A549 (cell line): ENCODE data around the gene IFI6. TPM values are rescaled to one million over a fixed set of nuclear protein-coding genes. Genes with fewer than 3 reads are reported as not detected.

ENCODE experiments used
- ATAC-seq, 2 experiments: fragments of 200-7000 bp in 1 of 2; fragments of >200 bp in 1 of 2; cut with Nextera tagmentation in 1 of 2; cut with Tn5 transposase in 1 of 2; 3 replicates each; pipeline versions ENCODE4 v1.8.0 to v1.9.1; 2018 to 2020; ENCODE audit warnings: mild to moderate bottlenecking in 1 of 2, moderate library complexity in 1 of 2
- CTCF ChIA-PET: fragments of 300-600 bp; sonication (Branson Sonifier 250); formaldehyde crosslinking; extraction: SDS; loops from one replicate; lab custom pipeline; 2021; ENCODE audit warnings: antibody characterized with exemption, inconsistent platforms; lab: Yijun Ruan, JAX
- POLR2A ChIA-PET: fragments of 350-600 bp; formaldehyde crosslinking; extraction: SDS; loops from one replicate; lab custom pipeline; 2021; ENCODE audit warnings: antibody characterized with exemption, inconsistent platforms; lab: Yijun Ruan, JAX
- DNase-seq, 2 experiments: peaks; one replicate each; pipeline versions ENCODE4 v3.0.0 to v3.0.0-alpha.2; 2011 to 2016; ENCODE audit warnings: low read depth in 1 of 2, low spot score in 1 of 2
- FAIRE-seq: peaks from 2 replicates; lab custom pipeline; 2011; peaks lifted over from hg19 to GRCh38; lab: Jason Lieb, UNC
- H3K27ac ChIP-seq, 2 experiments: fragments of >200 bp; sonication (Bioruptor Twin); formaldehyde crosslinking; 3 replicates each; pipeline ENCODE4 v1.5.1; 2016 to 2017
- H3K4me1 ChIP-seq: fragments of >200 bp; sonication (Bioruptor Twin); formaldehyde crosslinking; 3 replicates; pipeline ENCODE4 v1.6.1; 2016
- H3K4me2 ChIP-seq: fragments of >200 bp; sonication (Bioruptor Twin); formaldehyde crosslinking; 3 replicates; pipeline ENCODE4 v1.6.1; 2016
- H3K4me3 ChIP-seq: fragments of >200 bp; sonication (Bioruptor Twin); formaldehyde crosslinking; 3 replicates; pipeline ENCODE4 v1.5.1; 2016
- H3K9me3 ChIP-seq: fragments of >200 bp; sonication (Bioruptor Twin); formaldehyde crosslinking; 3 replicates; pipeline ENCODE4 v1.6.1; 2016
- CBX2 ChIP-seq: fragments of 200-600 bp; sonication (generic); IDR thresholded peaks from 2 replicates; pipeline ENCODE4 v1.6.1; 2016; ENCODE audit warnings: low read depth, mild to moderate bottlenecking, borderline replicate concordance
- CBX8 ChIP-seq: fragments of 200-600 bp; sonication (generic); IDR thresholded peaks from 2 replicates; pipeline ENCODE4 v1.6.1; 2016
- CEBPB ChIP-seq, 2 experiments: fragments of >200 bp in 1 of 2; sonication (Bioruptor Twin) in 1 of 2; formaldehyde crosslinking in 1 of 2; IDR thresholded peaks; 2 replicates each; pipeline ENCODE4 v1.6.1; 2012 to 2016
- ESRRA ChIP-seq: fragments of 150-350 bp; IDR thresholded peaks from 2 replicates; pipeline ENCODE4 v1.6.1; 2014; ENCODE audit warnings: mild to moderate bottlenecking, low read length, borderline replicate concordance
- FOSB ChIP-seq: fragments of 250-450 bp; sonication (Bioruptor Pico); IDR thresholded peaks from 2 replicates; pipeline ENCODE4 v1.5.0; 2020; ENCODE audit warnings: mild to moderate bottlenecking, moderate library complexity
- HDAC2 ChIP-seq: fragments of 200-600 bp; sonication (generic); IDR thresholded peaks from 2 replicates; pipeline ENCODE4 v1.6.1; 2016
- HOXB13 ChIP-seq: fragments of 250-450 bp; sonication (Bioruptor Pico); IDR thresholded peaks from 2 replicates; pipeline ENCODE4 v1.5.0; 2020; ENCODE audit warnings: low read depth, mild to moderate bottlenecking, moderate library complexity
- HOXB5 ChIP-seq: fragments of 250-450 bp; sonication (Bioruptor Pico); IDR thresholded peaks from 2 replicates; pipeline ENCODE4 v1.5.0; 2020; ENCODE audit warnings: mild to moderate bottlenecking, moderate library complexity
- JUN ChIP-seq, 2 experiments: fragments of >200 bp; sonication (Bioruptor Twin); formaldehyde crosslinking; IDR thresholded peaks; 2 replicates in 1 of 2; 3 replicates in 1 of 2; pipeline ENCODE4 v1.6.1; 2016 to 2017
- KDM5A ChIP-seq: fragments of 200-600 bp; sonication (generic); IDR thresholded peaks from 2 replicates; pipeline ENCODE4 v1.6.1; 2016; ENCODE audit warnings: antibody characterized with exemption, mild to moderate bottlenecking
- MAZ ChIP-seq: fragments of 150-350 bp; IDR thresholded peaks from 2 replicates; pipeline ENCODE4 v1.6.1; 2014; ENCODE audit warnings: antibody characterized with exemption, low read depth, low read length, borderline replicate concordance
- RARB ChIP-seq: fragments of 250-450 bp; sonication (Bioruptor Pico); IDR thresholded peaks from 2 replicates; pipeline ENCODE4 v1.8.0; 2021; ENCODE audit warnings: mild to moderate bottlenecking, moderate library complexity
- SREBF2 ChIP-seq: fragments of 450-650 bp; IDR thresholded peaks from 2 replicates; pipeline ENCODE4 v1.6.1; 2014; ENCODE audit warnings: mild to moderate bottlenecking, moderate library complexity
- TP53 ChIP-seq: fragments of 250-450 bp; sonication (Bioruptor Pico); IDR thresholded peaks from 2 replicates; pipeline ENCODE4 v1.5.0; 2021; ENCODE audit warnings: mild to moderate bottlenecking, moderate library complexity
- ZC3H11A ChIP-seq: fragments of 450-650 bp; IDR thresholded peaks from 2 replicates; pipeline ENCODE4 v1.6.1; 2014; ENCODE audit warnings: antibody characterized with exemption, mild to moderate bottlenecking
- ZFP36 ChIP-seq: fragments of 450-650 bp; IDR thresholded peaks from 2 replicates; pipeline ENCODE4 v1.6.1; 2014; ENCODE audit warnings: borderline replicate concordance; ENCODE audit not compliant: partially characterized antibody
- ZSCAN20 ChIP-seq: fragments of 250-450 bp; sonication (Bioruptor Pico); IDR thresholded peaks from 2 replicates; pipeline ENCODE4 v1.8.0; 2022; ENCODE audit warnings: mild to moderate bottlenecking, moderate library complexity
- WGBS: methylation state at CpG from one replicate; pipeline ENCODE4 v1.1.6; 2017; ENCODE audit errors: missing lambda C conversion rate; 5-methylcytosine and 5-hydroxymethylcytosine counted together
- polyA plus RNA-seq, 4 experiments: library from polyadenylated mRNA; depleted of rRNA in 3 of 4; stranded (reverse); fragments of >200 nt; fragmentation: RNase III in 1 of 4; extraction: RNeasy Plus Mini Kit Qiagen cat#74134 plus additional on column Dnase treatment in 1 of 4; gene quantifications; 2 replicates in 3 of 4; 3 replicates in 1 of 4; pipeline ENCODE4 v1.2.3, GENCODE V29; 2011 to 2017
- TF ChIP-seq, protein P1 (sequence below): fragments of >200 bp; sonication (Bioruptor Twin); formaldehyde crosslinking; IDR thresholded peaks from 2 replicates; pipeline ENCODE4 v1.6.1; 2016
- TF ChIP-seq, protein P2 (sequence below): fragments of 250-450 bp; sonication (Bioruptor Pico); IDR thresholded peaks from 2 replicates; pipeline ENCODE4 v1.5.0; 2021; ENCODE audit warnings: mild to moderate bottlenecking, moderate library complexity, borderline replicate concordance
- TF ChIP-seq, protein P3 (sequence below): fragments of >200 bp; sonication (Bioruptor Twin); formaldehyde crosslinking; IDR thresholded peaks from 3 replicates; pipeline ENCODE4 v1.5.1; 2016
- TF ChIP-seq, protein P4 (sequence below): fragments of >200 bp; sonication (Bioruptor Twin); formaldehyde crosslinking; IDR thresholded peaks from 3 replicates; pipeline ENCODE4 v1.6.1; 2016
- TF ChIP-seq, protein P5 (sequence below): fragments of 200-600 bp; sonication (generic); IDR thresholded peaks from 2 replicates; pipeline ENCODE4 v1.6.1; 2016; ENCODE audit warnings: antibody characterized with exemption, mild to moderate bottlenecking, moderate library complexity

The IFI6 gene
- polyA plus RNA-seq, 2 of the 4 experiments (the other 2 are of a cell fraction): 6.3 to 8.8 TPM

DNA sequence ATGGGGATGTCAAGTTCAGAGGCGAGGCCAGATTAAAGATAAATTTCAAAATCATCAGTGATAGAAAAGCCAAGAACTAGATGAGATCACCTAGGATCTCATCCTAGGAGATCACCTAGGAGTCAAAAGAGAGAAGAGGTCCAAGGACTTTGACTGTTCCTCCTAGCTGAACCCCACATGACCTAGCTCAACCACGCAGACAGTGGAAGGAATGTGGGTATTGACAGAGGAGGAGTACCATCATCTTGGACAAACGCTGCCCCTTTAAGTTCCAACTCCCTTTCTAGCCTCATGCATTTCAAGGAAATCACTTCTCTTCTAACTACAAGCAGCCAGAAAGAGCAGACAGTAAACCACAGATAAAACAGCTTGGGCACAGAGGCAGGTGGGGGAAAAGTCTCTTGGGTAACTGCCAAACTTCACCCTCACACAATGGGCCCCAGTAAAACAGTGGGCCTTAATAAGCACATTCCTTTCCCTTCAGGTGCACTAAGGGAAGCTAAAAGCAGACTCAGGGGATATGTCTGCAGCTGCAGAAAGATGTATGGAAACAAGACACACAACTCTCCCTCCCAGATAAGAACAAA, 41.2 kb upstream of the IFI6 start:
- H3K4me1 ChIP-seq: no peaks in the 10 kb centered on the region
- no peak for DNase-seq
- no peak overlapping the region for H3K4me3 ChIP-seq
- ChIA-PET POLR2A (no interaction called here), CTCF (interaction anchor here (1.5 kb wide), 1 partner anchor 13 kb away, joined by 3 read pairs; the partner anchor contains the start of gene FAM76A)
- 45% methylated on average over 3 of the region's 3 CpGs for WGBS
- H3K9me3 ChIP-seq: peaks cover 10% of the 10 kb centered on the region
- TF ChIP-seq ESRRA (no peak), RARB (CRISPR knock-in tag) (no peak), FOSB (CRISPR knock-in tag) (no peak), HOXB13 (CRISPR knock-in tag) (no peak), CEBPB (IDR thresholded peaks at IDR 0.05) (no peak)
- TF ChIP-seq, protein P1, sequence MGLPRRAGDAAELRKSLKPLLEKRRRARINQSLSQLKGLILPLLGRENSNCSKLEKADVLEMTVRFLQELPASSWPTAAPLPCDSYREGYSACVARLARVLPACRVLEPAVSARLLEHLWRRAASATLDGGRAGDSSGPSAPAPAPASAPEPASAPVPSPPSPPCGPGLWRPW: no peak
- H3K27ac ChIP-seq: no peak overlapping the region
- no peak for FAIRE-seq
- H3K4me2 ChIP-seq: no peak overlapping the region
- no peak for ATAC-seq

DNA sequence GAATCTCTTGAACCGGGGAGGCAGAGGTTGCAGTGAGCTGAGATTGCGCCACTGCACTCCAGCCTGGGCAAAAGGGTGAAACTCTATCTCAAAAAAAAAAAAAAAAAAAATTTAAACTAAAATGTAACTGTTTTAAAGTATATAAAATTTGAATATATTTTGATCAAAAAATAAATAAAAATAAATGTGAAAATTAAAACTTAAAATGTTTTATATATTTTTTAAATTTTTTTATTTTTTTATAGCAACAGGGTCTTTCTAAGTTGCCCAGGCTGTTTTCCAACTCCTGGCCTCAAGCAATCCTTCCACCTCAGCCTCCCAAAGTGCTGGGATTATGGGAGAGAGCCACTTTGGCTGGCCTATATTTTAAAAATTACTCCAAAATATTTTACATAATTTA, 38.6 kb upstream of the IFI6 start:
- 82% methylated on average over 2 of the region's 2 CpGs for WGBS
- no peak overlapping the region for H3K4me2 ChIP-seq
- H3K27ac ChIP-seq: no peak overlapping the region
- H3K9me3 ChIP-seq: no peaks in the 10 kb centered on the region
- no peaks in the 10 kb centered on the region for H3K4me1 ChIP-seq
- FAIRE-seq (no peak), ATAC-seq (no peak)
- CTCF ChIA-PET: no interaction called here
- no peak overlapping the region for H3K4me3 ChIP-seq
- TF ChIP-seq FOSB (CRISPR knock-in tag) (no peak), TP53 (CRISPR knock-in tag) (no peak), HOXB5 (CRISPR knock-in tag) (no peak), HDAC2 (no peak), SREBF2 (no peak), MAZ (no peak), ZFP36 (no peak)
- TF ChIP-seq, protein P2, sequence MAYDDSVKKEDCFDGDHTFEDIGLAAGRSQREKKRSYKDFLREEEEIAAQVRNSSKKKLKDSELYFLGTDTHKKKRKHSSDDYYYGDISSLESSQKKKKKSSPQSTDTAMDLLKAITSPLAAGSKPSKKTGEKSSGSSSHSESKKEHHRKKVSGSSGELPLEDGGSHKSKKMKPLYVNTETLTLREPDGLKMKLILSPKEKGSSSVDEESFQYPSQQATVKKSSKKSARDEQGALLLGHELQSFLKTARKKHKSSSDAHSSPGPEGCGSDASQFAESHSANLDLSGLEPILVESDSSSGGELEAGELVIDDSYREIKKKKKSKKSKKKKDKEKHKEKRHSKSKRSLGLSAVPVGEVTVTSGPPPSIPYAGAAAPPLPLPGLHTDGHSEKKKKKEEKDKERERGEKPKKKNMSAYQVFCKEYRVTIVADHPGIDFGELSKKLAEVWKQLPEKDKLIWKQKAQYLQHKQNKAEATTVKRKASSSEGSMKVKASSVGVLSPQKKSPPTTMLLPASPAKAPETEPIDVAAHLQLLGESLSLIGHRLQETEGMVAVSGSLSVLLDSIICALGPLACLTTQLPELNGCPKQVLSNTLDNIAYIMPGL (CRISPR knock-in tag): no peak
- TF ChIP-seq, protein P3, sequence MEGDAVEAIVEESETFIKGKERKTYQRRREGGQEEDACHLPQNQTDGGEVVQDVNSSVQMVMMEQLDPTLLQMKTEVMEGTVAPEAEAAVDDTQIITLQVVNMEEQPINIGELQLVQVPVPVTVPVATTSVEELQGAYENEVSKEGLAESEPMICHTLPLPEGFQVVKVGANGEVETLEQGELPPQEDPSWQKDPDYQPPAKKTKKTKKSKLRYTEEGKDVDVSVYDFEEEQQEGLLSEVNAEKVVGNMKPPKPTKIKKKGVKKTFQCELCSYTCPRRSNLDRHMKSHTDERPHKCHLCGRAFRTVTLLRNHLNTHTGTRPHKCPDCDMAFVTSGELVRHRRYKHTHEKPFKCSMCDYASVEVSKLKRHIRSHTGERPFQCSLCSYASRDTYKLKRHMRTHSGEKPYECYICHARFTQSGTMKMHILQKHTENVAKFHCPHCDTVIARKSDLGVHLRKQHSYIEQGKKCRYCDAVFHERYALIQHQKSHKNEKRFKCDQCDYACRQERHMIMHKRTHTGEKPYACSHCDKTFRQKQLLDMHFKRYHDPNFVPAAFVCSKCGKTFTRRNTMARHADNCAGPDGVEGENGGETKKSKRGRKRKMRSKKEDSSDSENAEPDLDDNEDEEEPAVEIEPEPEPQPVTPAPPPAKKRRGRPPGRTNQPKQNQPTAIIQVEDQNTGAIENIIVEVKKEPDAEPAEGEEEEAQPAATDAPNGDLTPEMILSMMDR: no peak
- TF ChIP-seq, protein P1: no peak
- TF ChIP-seq, all 56 proteins: peak for 0
- POLR2A ChIA-PET: no interaction called here
- DNase-seq: no peak

DNA sequence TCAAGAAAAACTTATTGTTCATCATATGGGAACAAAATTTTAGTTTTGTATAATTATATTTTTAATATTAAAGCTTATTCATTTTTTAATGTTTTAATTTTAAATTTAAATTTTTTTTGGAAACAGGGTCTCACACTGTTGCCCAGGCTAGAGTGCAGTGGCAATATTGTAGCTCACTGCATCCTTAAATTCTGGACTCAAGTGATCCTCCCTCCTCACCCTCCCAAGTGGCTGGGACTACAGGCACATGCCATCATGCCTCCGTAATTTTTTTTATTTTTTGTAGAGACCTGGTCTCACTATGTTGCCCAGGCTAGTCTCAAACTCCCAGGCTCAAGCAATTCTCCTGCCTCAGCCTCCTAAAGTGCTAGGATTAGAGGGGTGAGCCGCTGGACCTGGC, 33.6 kb upstream of the IFI6 start:
- 31% methylated on average over 2 of the region's 2 CpGs for WGBS
- DNase-seq (no peak), FAIRE-seq (no peak), ATAC-seq (no peak)
- H3K4me1 ChIP-seq: no peaks in the 10 kb centered on the region
- H3K27ac ChIP-seq: no peak overlapping the region
- no peaks in the 10 kb centered on the region for H3K9me3 ChIP-seq
- CTCF ChIA-PET: interaction anchor here (0.6 to 1.9 kb wide), 2 partner anchors 15 to 36 kb away, joined by 3 to 7 read pairs; no protein-coding TSS in a partner anchor
- TF ChIP-seq HDAC2 (no peak), CBX8 (no peak), CBX2 (no peak), JUN (IDR thresholded peaks at IDR 0.05) (no peak), ZC3H11A (no peak), ZFP36 (no peak), ZSCAN20 (no peak), HOXB5 (CRISPR knock-in tag) (no peak), KDM5A (no peak)
- TF ChIP-seq, protein P4, sequence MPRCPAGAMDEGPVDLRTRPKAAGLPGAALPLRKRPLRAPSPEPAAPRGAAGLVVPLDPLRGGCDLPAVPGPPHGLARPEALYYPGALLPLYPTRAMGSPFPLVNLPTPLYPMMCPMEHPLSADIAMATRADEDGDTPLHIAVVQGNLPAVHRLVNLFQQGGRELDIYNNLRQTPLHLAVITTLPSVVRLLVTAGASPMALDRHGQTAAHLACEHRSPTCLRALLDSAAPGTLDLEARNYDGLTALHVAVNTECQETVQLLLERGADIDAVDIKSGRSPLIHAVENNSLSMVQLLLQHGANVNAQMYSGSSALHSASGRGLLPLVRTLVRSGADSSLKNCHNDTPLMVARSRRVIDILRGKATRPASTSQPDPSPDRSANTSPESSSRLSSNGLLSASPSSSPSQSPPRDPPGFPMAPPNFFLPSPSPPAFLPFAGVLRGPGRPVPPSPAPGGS: no peak
- TF ChIP-seq, protein P5, sequence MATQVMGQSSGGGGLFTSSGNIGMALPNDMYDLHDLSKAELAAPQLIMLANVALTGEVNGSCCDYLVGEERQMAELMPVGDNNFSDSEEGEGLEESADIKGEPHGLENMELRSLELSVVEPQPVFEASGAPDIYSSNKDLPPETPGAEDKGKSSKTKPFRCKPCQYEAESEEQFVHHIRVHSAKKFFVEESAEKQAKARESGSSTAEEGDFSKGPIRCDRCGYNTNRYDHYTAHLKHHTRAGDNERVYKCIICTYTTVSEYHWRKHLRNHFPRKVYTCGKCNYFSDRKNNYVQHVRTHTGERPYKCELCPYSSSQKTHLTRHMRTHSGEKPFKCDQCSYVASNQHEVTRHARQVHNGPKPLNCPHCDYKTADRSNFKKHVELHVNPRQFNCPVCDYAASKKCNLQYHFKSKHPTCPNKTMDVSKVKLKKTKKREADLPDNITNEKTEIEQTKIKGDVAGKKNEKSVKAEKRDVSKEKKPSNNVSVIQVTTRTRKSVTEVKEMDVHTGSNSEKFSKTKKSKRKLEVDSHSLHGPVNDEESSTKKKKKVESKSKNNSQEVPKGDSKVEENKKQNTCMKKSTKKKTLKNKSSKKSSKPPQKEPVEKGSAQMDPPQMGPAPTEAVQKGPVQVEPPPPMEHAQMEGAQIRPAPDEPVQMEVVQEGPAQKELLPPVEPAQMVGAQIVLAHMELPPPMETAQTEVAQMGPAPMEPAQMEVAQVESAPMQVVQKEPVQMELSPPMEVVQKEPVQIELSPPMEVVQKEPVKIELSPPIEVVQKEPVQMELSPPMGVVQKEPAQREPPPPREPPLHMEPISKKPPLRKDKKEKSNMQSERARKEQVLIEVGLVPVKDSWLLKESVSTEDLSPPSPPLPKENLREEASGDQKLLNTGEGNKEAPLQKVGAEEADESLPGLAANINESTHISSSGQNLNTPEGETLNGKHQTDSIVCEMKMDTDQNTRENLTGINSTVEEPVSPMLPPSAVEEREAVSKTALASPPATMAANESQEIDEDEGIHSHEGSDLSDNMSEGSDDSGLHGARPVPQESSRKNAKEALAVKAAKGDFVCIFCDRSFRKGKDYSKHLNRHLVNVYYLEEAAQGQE: no peak
- POLR2A ChIA-PET: no interaction called here
- no peak overlapping the region for H3K4me2 ChIP-seq
- no peak overlapping the region for H3K4me3 ChIP-seq
